NCI-H1092 treated with DMSO at 0.1 percent for 48 hours (cell line): Measurements from ENCODE around the gene UGGT2.
"Not testable (repeated sequence)": the region's sequence is repeated elsewhere in the genome, so short reads cannot be mapped to it uniquely, and the experiment has no call there.

ENCODE experiments used
- DNase-seq: peaks from one replicate; lab custom pipeline; 2025; lab: John Stamatoyannopoulos, UW

Gene UGGT2

DNA sequence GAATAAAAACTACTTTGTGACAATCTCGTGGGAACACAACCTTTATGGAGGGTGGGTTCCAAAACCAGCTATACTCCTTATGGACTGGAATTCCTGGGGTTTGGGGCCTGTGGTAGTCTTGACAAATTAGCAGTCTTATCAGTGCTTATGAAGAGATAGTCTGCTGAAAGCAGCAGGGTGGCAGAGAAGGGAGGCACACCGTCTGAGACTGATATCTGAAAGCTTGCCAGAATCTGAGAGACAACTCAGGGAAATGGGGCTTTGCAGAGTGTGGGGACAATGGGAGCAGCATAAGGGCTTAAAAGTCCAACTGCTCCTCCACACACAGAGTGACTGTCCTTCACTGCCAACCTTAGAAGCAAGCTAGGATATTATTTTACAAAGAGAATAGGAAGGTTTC is 95.9 kb downstream of the UGGT2 start:
- DNase-seq, result no peak

DNA sequence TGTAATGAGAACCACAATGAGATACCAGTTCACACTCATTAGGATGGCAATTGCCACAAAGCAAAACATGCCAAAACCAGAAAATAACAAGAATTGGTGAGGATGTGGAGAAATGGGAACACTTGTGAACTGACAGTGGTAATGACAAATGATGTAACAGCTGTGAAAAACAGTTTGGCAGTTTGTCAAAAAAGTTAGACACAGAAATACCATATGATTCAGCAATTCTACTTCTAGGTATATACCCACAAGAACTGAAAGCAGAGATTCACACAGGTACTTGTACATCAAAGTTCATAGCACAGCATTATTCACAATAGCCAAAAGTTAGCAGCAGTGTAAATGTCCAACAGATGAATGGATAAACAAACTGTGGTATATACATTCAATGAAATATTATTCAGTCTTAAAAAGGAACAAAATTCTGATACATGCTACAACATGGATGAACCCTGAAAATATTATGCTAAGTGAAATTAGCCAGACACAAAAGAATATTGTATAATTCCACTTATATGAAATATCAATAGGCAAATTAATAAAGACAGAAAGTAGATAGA is 96.5 kb downstream of the UGGT2 start:
- no peak for DNase-seq

DNA sequence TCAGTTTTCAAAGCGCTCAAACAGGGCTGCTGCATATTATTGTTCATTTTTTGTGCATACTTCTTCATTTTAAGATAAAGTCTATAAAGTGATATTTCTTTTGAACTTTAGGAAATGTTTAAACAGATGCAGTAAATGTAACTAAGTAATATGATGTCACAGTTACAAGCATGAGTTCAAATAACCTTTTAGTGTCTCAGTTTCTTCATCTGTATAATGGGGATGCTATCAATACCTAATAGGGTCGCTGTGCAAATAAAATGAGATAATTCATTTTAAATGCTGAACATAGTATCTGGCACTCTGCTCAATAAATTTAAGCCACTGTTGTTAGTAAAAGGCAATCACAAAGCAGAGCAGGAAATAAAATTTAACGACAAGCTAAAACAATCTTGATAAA is 97.5 kb downstream of the UGGT2 start:
- no peak for DNase-seq

DNA sequence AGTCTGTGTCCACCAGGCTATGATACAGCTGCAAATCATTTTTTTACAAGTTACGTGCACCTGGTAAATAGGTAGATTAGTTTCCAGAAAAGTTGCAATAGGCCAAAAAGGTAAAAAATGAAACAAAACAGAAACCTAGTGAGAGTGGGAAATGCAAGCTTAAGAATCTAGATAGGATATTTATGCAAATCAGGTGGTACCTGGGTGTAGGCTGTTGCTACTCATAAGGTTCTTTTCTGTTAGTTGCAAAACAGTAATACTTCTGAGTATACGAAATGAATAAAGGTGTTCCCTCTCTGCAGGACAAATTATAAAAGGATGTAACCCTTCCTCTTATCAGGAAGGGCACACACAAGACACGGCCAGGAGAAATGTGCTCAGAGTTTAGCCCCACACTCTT is 97.9 kb downstream of the UGGT2 start:
- no peak for DNase-seq

DNA sequence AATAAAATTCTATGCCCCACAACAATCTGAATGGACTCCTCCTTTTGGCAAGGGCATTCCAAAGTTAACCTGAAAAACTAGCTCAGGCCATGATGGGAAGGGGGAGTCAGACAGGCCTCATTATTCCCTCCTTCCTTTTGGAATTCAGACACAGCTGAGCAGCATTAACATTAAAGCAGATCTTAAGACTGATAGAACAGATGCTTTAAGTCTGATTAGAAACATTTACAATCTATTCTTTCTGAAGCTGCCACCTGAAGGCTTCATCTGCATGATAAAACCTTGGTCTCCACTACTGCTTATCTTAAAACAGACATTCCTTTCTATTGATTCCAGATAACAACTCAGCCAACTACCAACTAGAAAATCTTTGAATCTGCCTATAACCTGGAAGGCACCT is 98.9 kb downstream of the UGGT2 start:
- no peak for DNase-seq

DNA sequence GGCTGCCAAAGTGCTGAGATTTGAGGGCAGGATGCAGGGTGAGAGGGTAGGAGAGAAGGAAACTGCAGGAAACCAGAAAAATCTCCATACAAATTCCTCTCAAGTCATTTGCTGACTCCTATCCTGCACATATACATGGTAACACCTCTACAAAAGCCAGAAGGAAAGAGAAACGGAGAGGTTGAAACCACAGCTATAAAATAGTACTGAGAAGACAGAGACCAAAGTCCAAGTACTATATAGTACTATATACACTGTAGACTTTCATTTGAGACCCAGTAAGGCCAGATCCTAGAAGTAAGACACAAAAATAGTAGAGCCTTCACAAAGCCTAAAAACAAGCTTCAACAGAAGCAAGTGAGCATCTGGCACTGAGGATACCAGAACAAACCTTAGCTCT is 103.1 kb downstream of the UGGT2 start:
- no peak for DNase-seq

DNA sequence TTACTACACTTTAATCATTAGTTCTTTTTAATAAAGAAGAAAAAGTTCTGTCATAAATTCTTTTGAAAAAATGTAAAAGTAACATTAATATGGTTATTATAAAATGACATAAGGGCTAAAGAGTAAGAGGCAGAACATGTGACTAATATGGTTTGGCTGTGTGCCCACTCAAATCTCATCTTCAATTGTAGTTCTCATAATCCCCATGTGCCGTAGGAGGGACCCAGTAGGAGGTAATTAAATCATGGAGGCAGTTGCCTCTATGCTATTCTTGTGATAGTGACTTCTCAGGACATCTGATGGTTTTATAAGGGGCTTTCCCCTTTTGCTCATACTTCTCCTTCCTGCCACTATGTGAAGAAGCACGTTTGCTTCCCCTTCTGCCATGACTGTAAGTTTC is 104.5 kb downstream of the UGGT2 start:
- DNase-seq, result no peak

DNA sequence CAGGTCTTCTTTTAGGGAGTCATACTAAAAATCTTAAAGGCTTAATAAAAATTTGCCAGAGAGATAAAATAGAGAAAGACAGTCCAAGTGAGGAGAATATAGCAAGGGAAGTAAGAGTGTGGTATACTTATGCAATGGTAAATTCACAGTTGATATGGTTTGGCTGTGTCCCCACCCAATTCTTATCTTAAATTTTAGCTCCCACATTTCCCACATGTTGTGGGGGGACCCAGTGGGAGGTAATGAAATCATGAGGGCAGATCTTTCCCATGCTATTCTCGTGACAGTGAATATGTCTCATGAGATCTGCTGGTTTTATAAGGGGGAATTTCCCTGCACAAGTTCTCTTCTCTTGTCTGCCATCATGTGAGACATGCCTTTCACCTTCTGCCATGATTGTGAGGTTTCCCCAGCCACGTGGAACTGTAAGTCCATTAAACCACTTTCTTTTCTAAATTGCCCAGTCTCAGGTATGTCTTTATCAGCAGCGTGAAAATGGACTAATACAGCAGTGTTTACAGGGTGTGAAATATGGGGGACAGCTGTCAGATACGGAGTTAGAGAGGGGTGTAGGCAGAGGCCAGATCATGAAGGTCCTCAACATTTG is 115.4 kb downstream of the UGGT2 start:
- DNase-seq, result no peak

DNA sequence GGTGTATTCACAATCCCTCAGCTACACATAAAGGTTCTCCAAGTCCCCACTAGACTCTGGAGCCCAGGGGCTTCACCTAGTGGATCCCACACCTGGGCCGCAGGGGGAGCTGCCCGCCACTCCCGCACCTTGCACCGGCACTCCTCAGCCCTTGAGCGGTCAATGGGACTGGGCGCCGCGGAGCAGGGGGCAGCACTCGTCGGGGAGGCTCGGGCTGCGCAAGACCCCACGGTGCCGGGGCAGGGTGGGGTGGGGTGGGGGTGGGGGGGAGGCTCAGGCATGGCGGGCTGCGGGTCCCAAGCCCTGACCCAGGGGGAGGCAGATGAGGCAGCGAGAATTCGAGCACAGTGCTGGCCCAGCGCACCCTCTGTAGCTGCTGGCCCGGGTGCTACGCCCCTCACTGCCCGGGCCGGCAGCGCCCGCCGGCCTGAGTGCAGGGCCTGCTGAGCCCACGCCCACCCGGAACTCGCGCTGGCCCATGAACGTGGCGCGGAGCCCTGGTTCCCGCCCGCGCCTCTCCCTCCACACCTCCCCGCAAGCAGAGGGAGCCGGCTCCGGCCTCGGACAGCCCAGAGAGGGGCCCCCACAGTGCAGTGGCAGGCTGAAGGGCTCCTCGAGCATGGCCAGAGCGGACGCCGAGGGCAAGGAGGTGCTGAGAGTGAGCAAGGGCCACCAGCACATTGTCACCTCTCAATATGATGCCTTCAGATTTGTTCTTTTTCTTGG is 121.7 kb downstream of the UGGT2 start:
- no peak for DNase-seq

DNA sequence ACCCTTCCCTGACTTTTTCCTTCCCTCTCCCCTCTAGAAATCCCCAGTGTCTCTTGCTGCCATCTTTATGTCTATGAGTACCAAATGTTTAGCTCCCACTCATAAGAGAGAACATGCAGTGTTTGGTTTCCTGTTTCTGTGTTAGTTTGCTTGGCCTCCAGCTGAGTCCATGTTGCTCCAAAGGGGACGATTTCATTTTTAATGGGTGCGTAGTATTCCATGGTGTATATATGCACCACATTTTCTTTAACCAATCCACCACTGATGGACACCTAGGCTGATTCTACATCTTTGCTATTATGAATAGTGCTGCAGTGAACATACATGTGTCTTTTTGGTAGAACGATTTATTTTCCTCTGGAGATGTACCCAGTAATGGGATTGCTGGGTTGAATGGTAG is 123.8 kb downstream of the UGGT2 start:
- no peak for DNase-seq

DNA sequence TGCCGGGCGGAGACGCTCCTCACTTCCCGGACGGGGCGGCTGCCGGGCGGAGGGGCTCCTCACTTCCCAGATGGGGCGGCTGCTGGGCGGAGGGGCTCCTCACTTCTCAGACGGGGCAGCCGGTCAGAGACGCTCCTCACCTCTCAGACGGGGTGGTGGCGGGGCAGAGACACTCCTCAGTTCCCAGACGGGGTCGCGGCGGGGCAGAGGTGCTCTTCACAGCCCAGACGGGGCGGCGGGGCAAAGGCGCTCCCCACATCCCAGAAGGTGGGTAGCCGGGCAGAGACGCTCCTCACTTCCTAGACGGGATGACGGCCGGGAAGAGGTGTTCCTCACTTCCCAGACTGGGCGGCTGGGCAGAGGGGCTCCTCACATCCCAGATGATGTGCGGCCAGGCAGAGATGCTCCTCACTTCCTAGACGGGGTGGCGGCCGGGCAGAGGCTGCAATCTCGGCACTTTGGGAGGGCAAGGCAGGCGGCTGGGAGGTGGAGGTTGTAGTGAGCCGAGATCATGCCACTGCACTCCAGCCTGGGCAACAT is 124.8 kb downstream of the UGGT2 start:
- not testable (repeated sequence) for DNase-seq

DNA sequence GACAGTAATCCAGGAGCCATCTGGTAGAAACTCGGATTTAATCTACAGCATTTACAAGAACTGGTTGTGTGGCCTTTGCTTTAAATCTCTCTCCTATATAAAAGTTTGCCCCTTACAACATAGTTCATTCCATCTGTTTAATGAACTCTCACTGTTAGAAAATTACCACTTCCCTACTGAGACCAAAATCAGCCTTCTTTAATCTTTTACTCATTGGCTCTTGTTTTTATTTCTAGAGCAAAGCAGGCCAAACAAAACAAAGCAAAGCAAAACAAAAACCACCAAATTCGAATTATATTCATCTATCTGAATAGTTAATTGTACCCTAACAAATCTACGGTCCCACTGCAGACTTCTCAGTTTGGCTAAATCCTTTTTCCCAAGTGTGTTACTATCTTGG is 127.0 kb downstream of the UGGT2 start:
- no peak for DNase-seq

DNA sequence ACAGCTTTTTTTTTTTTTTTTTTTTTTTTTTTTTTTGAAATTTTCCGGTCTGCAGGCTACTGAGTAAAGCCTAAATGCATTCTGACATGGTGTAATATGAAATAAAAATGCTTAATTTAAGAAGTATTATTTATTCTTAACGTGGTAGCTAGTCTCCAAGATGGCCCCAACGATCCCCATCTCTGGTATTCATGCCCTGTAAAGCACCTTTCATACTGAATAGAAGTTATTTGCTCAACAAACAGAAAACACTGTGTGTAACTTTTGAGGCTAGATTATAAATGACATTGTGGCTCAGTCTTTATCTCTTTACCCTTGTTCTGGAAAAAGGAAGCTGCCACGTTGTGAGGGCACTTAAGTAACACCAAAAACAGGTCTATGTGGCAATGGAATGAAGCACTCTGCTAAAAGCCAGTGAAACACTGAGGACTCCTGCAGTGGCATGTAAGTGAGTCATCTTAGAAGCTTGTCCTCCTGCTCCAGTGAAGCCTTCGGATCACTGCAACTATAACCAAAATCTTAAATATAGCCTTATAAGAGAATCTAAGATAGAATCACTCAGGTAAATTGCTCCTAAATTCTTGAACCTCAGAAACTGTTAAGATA is 128.7 kb downstream of the UGGT2 start:
- no peak for DNase-seq

DNA sequence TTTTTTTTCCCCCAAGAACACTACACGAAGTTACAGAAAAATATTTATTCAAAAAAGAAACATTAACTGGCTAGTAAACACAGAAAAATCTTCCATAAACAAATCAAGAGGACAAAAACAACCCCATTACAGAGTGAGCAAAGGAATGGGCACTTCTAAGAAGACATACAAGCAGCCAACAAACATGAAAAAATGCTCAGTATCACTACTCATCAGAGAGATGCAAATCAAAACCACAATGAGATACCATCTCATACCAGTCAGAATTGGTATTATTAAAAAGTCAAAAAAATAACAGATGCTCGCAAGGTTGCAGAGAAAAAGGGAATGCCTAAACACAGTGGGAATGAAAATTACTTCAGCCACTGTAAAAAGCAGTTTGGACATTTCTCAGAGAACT is 131.7 kb downstream of the UGGT2 start:
- no peak for DNase-seq

DNA sequence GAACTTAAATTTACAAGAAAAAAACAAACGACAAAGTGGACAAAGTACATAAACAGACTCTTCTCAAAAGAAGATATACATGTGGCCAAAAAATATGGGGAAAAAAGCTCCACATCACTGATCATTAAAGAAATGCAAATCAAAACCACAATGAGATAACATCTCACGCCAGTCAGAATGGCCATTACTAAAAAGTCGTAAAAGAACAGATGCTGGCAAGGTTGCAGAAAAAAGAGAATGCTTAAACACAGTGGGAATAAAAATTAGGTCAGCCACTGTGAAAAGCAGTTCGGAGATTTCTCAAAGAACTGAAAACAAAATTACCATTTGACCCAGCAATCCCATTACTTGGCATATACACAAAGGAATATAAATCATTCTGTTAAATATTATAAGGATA is 132.7 kb downstream of the UGGT2 start:
- no peak for DNase-seq

DNA sequence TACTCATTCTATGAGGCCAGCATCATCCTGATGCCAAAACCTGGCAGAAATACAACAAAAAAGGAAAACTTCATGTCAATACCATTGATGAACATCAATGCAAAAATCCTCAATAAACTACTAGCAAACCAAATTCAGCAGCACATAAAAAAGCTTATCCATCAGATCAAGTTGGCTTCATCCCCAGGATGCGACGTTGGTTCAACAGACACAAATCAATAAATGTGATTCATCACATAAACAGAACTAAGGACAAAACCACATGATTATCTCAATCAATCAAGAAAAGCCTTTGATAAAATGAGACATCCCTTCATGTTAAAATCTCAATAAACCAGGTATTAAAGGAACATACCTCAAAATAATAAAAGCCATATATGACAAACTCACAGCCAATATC is 134.3 kb downstream of the UGGT2 start:
- DNase-seq, result no peak

DNA sequence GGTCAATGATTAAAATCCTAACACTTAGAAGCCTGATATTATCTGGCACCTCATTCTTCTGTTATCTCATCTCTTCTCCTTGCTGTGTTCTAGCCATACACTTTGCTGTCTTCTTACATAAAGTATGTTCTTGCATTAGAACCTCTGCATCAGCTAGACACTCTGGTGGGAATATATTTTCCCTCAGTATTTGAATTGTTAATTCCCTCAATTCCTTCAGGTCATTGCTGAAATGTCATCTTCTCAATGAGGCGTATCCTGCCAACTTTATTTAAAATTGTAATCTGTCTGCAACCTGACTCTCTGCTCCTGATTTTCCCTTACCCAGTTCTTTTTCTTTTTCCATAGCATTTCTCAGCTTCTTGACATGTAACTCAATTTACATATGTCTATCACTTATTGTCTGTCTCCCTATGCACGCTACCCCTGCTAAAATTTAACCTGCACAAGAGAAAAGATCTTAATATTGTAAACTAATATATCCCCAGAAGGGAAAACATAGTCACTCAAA is 138.2 kb downstream of the UGGT2 start:
- DNase-seq, result no peak

DNA sequence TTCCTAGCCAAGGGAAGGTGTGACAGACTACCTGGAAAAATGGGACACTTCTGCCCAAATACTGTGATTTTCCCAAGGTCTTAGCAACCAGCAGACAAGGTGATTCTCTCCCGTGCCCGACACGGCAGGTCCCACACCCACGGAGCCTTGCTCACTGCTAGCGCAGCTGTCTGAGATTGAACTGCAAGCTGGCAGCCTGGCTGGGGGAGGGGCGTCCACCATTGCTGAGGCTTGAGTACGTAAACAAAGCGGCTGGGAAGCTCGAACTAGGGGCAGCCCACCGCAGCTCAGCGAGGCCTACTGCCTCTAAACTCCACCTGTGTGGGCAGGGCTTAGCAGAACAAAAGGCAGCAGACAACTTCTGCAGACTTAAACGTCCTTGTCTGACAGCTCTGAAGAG is 146.2 kb downstream of the UGGT2 start:
- no peak for DNase-seq

DNA sequence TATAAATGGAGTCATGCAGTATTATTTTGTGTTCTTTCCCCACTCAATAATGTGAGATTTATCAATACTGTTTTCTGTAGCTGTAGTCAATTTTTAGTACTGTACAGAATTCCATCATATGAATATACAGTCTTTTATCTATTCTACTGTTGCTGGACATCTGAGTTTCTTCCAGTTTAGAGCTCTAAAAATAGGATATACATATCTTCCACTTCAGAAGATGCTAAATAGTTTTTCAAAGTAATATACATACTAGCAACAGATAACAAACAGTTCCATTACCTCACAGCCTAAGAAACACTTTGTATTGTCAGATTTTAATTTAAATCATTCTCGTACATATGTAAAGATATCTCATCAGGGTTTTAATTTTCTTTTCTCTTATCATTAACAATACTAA is 149.6 kb downstream of the UGGT2 start:
- no peak for DNase-seq

DNA sequence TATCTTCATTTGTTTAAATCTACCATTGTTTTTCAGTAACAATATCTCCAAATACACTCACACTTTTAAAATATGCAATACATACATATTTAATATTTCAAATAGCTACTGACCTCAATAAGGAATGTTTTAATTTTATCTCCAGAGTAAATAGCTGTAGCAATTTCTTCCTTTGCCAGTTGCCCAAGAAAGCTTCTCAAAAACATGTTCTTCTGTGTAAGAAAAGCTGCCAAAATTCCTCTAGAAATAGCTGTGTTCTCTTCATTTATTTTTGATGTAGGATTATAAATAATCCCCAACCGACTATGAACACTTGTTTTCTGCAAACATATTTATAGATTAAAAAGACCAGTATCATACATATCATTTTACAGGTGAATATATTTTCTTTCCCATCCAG is 150.5 kb downstream of the UGGT2 start:
- no peak for DNase-seq

DNA sequence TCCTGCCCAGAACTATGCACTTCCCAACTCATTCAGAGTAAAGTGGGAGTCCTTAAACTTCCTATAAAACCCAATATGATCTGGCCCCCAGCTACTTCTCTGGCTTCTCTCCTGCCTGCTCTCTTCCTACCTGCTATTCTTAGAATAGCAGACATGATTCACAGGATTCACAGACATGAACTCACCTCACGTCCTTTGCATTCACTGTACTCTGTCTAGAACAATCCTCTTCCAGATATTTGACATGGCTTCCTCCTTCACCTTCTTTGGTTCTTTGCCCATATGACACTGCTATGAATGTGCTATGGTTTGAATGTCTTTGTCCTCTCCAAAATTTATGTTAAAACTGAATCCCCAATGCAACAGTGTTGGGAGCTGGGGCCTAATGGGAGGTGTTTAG is 154.9 kb downstream of the UGGT2 start:
- no peak for DNase-seq

DNA sequence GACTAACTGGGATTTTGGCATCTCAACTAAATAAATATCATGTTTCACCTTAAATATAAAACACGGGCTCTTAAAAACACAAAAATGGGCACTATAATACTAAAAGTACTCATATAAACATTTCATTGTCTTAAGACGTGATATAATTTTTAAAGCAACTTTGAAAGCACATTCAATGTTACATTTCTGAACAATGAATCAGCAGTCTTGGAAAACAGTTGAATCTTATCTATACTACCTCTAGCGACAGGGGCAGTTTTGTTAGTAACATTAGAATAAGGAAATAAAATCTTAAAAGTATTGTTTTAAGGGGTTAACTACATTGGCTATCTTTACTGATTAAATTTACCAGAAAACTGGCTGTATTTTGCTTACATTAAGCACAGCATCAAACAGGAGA is 156.9 kb downstream of the UGGT2 start:
- no peak for DNase-seq

DNA sequence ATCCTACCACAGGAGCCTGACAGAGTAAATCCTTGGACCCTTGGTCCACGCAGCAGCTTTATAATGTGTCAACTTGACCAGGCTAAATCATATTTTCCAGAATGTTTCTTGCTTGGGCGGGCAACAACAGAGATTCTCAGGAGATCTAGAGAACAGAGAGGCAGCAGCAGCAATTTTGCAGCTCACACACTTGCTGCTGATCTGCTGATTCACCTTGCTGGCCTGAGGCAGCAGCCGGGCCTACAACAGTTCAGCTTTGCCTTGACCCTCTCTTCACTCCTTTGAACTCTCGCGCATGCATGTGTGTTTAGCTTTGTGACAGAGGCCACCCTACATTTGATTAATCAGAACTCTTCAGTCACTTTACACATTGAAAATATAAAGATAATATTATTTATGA is 159.3 kb downstream of the UGGT2 start:
- no peak for DNase-seq
